Femur (tissue), 1 donor: ENCODE results near the gene PRICKLE2.
"Not testable (repeated sequence)": the region's sequence is repeated elsewhere in the genome, so short reads cannot be mapped to it uniquely, and the experiment has no call there.

Experiments used
- DNase-seq: peaks from one replicate; pipeline ENCODE4 v3.0.0-alpha.2; 2017

The PRICKLE2 gene

DNA sequence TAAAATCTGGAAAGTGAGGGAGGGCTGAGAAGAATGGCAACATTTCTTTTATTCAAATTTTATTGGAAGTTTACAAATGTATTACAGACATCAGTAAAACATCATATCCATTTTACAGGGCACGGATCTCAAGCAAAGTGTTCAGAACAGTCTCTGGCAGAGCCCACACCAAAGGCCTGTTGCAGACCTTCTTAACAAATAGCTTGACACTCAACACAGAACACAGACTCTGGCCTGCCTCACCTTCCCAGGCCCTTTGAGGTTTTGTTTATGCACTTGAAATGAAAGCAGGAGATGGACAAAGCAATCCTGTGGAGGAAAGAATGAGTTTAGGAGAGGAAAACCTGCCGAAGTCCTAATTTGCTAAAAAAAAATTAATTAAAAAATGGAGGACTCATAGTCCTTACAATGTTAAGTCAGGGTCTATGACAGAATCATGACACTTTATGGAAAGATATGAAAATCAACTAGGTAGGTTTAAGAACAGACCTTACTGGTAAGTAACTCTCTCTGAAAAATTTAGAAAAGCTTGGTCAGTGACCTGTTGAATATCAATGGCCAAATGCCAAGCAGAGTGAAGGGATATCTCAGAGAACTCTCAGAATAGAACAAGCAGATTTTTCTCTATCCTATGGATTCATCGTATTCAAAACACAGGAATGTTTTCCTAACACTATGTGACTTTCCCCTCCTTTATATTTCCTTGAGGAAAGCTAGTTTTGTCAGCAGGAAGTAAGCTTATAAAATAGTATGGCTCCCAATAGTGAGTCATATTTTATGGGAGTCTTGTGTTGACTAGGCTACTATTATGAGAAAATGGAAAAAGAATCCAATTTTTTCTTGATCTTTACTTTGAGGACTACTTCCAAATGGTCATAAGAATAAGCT, 131.2 kb downstream of the PRICKLE2 start:
- DNase-seq: no peak

DNA sequence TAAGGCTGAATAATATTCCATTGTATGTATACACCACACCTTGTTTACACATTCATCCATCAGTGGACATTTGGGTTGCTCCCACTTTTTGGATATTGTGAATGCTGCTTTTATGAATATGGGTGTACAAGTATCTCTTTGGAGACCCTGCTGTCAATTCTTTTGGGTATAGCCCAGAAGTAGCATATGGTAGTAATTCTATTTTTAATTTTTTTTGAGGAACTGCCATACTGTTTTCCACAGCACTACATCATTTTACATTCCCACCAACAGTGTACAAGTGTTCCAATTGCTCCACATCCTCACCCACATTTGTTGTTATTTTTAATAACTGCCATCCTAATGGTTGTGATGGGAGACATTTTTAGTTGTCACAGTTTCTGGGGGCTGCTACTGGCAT, 132.1 kb downstream of the PRICKLE2 start:
- DNase-seq: no peak

DNA sequence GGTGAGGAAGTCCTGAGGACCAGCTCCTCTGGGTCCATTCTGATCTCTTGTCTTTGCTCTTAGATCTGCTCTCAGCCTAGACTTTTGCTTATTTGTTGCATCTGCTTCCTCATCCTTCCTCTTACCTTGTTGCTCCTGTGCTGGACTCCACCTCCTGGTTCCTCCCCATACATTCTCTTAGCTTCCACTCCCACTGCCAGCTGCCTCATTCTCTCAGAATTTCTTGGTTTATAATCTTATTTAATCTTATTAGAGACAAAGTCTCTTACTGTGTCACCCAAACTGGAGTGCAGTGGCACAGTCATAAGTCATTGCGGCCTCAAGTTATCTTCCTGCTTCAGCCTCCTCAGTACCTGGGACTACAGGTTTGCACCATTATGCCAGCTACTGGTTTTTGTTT, 133.8 kb downstream of the PRICKLE2 start:
- DNase-seq: no peak

DNA sequence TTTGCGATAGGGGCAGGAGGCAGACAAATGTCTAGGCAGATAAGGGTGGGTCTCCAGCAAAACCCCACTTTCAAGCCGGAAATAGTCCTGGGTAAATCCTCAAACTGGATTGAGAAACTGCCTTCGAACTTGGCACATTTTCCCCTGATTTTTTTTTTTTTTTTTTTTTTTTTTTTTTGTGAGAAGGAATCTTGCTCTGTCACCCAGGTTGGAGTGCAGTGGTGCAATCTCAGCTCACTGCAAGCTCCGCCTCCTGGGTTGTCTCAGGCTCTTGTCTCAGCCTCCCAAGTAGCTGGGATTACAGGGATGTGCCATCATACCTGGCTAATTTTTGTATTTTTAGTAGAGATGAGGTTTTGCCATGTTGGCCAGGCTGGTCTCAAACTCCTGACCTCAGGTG, 135.9 kb downstream of the PRICKLE2 start:
- not testable (repeated sequence) for DNase-seq

DNA sequence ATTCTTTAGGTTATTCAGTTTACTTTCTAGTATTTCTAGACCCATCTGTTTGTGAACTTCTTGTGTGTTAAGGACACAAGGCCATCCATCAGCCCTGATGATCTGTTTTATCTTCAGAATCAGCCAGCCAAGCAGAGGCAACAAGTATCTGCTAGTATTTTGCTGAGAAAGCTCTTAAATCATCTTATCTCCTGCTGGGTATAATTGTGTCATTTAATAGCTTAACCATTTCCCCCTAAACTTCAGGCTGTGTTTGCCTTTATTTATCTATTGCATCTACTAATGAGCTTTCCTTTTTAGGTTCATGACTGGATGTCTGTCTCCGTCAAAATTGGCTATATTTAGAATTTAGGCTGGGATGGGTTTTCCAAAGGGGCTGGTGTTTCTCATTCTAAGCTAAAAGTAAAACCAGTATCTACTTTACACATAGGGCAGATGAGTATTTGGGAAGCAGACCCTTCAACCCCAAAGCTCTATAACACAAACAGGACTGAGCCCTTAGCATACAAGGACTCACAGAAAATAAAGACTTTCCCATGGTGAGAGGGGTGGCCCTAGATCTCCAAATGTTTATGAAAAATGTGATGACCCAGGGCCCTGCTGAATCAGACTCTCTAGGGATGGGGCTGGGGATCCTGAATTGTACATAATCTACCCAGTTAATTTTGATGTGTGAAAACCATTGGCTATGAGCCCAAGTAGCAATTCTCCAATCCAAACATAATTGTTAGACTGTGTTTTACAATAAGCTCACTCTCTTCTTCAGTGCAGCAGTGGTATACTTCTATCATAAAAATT, 136.7 kb downstream of the PRICKLE2 start:
- DNase-seq: no peak

DNA sequence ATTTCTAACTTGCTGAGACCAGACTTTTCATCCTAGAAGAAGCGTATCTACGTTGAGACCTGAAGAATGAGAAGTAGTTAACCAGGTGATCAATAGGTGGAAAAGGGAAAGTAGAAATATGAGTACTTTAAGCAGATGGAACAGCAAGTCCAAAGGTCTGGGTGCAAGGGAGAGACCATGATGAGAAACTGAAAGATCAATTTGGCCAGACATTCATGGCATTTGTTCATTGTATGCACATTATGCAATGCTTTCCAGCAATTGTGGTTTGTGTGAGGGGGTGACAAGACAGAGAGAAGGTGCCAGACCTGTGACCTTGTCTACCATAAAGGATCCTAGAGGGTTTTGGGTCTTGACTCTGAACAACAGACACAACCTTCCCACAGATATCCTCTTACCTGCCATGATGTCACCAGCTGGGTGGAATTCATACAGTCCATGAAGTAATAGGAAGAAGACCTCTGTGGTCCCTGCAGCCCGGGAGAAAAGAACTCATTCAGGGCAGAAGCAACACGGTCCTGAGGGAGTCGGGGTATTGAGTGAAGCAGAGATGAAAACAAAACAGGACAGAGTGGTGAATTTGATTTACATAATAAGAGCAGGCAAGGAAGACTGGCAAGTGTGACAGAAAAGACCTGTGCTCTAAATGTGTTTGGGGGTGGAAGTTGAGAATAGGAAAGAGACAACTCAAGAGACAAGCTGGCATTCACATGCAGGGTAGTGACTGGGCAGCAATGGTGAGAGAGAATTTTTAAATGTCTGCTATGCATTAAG, 138.6 kb downstream of the PRICKLE2 start:
- no peak for DNase-seq

DNA sequence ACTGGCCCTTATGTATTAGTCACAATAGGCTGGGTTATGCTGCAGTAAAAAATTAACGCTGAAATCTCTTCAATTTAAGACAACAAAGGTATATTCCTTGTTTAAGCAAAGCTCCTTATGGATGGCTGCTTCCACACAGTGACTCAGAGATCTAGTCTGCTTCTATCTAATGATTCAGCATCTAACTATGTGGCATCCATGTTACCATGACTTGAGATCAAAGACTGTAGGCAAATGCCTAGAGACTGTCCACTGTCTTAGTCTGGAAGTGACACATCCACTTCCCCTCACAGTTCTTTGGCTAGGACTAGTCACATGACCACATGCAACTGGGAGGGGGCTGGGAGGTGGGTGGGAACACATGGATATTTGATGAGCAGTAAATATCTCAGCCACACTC, 140.6 kb downstream of the PRICKLE2 start:
- no peak for DNase-seq

DNA sequence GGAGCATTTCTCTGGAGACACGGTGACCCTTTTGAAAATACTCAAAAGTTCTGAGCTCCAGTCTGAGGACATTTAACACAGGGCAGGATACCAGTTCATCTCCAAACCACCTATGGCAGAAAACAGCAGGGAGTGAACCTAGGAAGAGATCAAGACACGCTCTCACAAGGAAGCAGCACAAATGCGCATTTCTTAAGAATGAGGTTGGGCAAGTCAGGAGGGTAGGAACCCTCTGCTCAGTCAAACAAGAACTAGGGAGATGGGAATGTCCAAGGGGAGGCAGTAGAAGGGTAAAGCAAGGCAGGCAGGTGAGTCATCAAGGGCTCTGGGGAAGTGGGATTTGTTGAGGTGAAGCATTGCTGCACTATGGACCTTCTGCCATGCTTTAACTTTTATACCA, 141.7 kb downstream of the PRICKLE2 start:
- DNase-seq: no peak

DNA sequence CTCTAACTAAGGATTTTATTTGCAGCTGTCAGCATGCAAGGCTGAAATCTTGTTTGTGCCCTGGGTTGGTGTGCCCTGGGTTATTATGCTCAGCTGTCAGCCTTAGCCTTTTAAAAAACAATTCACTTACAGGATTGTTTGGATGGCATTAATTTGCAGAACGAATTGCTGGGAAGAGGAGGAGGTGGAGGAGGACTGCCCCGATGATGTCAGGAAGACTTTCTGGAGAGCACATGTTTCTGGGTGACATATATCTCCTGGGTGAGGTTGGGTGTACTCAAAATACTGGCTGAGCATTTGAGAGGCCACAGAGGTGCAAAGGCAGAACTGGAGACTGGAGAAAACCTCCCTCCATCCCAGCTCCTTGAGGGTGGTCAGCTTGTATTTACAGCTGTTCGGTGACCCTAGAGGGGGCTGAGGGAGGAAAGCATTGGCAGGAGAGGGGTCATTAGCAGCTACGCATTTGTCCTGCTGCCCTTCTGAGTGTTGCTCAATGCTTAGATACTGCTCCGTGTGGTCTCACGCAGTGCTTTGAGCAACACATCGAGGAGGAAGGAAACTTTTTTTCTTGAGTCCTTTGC, 142.2 kb downstream of the PRICKLE2 start:
- no peak for DNase-seq

DNA sequence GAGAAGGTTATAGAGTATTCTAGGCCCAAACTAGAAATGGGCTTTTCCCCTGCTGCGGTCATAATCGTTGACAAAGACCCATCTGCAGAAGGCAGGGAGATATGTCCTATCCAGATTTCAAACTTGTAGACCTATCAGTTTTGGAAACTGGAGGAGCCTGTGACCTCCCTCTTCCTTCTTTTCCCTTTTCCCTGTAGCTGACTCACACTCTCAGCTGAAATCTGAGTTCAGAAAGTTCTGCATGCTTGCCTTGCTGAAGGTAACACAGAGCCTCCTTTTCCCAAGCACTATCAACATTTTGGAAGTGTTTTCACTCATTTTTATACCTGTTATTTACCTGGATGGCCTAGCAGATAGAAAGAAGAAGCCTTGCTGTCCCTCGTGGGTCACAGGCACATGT, 142.9 kb downstream of the PRICKLE2 start:
- no peak for DNase-seq

DNA sequence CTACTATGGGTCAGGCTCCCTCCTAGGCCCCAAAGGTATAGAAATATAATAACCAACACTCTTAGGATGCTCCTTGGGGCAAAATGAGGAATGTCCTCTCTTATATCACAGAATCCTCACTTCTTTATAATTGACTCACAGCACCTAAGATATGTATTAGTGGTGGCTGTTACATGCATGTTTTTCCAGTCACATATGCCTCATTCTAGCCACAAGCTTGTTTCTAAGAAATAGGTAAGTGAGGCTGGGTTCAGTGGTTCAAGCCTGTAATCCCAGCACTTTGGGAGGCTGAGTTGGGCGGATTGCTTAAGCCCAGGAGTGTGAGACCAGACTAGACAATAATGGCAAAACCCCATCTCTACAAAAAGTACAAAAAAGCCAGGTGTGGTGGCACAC, 144.0 kb downstream of the PRICKLE2 start:
- no peak for DNase-seq

DNA sequence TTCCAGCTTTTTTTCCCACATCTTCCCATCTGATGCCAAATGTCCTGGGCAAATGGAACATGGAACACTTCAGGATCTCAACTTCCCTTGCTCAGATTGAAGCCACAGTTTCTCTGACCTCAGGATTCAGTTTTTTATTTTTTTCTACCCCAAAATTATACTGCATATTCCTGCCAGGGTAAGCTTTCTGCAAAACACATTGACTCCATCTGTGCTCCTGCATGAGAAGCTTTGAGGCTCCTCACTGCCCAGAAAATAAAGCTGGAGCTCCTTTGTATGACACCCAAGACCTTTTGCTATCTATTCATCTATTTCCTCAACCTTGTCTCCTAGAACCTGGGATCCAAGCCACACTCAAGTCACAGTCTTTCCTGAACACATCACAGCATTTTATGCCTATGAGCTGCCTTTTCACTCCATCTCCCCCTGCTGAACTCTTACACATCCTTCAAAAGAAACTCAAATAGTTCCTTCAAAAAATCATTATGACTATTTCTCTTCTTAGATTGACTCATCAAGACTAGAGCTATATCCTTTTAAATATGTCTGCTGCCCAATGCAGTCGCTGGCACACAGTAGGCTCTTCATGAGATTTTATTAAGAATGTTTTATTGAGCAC, 144.5 kb downstream of the PRICKLE2 start:
- DNase-seq: no peak

DNA sequence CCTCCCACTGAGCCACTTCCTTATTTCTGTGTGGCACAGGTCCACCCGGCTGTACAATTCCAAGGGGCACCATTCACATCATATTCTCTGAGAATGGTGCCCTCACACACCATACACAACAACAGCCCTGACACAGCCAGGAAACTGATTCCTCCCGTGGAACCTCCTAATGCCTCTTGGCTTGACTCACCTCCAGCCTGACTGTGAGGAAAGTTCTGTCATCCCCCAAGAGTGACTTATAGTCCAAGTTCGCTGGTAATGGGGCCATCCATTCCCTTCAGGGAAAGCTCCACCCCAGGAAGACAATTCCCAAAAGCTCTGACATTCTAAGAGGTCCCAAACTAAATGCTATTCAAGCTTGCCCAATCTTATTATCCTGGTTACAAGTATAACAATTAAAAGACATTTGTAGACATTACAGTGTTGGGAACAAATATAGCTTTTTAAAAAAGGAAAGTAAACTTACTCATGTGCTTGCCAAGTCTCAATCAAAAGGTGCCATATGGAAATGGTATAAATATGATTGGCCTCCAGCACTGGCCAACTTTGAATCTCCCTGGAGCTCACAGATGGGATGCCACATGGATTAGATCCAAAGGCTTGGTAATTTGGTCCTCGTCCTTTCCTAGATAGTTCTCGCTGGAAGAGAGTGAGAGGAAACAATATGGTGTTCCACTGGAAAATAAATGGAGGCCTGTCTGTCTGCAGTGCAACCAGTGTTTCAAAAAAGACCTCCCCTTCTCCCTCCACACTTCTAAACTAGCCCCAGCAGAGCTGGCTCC, 145.7 kb downstream of the PRICKLE2 start:
- DNase-seq: no peak

DNA sequence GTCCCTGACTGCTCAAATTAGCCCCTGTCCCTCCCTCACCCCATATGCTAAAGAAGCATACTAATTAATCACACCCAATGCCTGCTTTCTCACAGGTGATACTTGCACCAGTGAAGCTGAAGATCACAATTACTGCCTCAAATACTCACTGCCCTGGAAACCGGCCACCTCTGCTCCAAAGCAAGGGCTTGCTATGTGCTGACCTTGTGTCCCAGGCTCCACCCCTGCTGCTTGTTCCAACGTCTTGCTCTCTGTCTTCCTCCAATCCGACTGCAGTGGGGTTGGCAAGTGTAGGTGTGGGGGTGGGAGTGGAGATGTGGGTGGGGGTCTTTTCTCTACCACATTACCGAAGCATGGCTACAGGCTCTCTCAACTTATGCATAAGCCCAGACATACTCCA, 146.3 kb downstream of the PRICKLE2 start:
- no peak for DNase-seq

DNA sequence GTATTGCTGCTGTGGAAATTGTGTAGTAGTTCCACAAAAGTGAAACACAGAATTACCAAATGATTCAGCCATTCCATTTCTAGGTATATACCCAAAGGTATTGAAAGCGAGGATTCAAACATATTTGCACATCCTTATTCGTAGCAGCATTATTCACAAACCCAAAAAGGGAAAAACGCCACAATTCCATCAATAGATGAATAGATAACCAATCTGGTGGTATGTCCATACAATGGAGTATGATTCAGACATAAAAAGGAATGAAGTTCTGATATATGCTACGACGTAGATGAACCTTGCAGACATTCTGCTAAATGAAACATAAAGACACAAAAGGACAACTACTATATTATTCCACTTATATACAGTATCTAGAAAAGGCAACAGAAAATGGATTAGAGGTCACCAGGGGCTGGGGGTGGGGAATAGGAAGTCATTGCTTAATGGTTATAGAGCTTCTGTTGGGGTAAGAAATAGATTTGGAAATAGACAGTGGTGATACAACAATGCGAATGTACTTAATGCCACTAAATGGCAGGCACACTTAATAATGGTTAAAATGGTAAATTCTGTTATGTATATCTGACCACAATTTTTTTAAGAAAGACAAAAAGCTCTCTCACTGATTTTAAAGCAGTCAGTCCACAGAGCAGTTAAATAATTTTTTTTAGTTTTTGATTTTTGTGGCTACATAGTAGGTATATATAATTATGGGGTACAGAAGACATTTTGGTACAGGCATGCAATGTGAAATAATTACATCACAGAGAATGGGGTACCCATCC, 150.2 kb downstream of the PRICKLE2 start:
- DNase-seq: no peak

DNA sequence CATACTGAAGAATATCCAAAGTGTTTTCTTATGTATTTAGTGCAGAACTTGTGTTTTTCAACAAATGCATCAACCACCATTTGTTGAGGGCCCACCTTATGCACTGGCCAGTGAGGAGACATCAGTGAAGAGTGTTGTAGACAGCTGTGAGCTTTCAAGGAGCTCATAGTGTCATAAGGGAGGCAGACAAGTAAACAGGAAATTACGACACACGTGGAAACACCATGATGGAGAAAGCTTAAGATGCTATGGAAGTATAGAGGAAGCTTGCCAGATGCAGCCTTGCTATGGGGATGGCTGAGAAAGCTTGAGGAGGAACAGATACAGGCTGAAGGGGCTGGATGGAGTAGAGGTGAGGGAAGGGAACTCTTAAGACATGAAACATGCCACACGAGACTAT, 151.2 kb downstream of the PRICKLE2 start:
- no peak for DNase-seq

DNA sequence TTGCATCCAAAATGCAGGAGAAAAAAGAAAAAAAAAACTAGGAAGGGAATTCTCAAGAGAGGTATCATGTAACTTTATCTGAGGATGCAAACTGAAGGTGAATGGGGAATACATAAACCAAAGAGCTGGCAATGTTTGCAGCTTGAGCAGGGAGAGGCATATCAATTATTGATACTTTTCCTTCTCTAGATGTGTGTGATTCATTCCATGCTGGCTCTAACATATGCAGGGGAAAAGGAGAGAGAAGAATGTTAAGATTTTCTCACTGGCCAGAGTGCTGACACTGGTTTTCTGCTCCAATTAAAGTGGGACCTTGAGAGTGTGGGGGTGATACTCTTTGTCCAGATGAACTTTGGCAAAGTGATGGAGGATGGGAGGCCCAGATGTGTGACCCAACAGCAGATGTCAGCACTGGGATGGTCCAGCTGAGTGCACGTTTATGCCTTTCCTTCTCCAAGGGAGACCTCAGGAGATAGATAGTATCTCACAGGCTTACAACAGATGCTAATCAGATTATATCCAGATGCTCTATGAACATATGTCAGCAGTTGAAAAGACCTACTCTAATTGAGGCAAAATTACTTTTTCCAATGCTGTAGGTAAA, 152.0 kb downstream of the PRICKLE2 start:
- peak; percentile 86 for DNase-seq

DNA sequence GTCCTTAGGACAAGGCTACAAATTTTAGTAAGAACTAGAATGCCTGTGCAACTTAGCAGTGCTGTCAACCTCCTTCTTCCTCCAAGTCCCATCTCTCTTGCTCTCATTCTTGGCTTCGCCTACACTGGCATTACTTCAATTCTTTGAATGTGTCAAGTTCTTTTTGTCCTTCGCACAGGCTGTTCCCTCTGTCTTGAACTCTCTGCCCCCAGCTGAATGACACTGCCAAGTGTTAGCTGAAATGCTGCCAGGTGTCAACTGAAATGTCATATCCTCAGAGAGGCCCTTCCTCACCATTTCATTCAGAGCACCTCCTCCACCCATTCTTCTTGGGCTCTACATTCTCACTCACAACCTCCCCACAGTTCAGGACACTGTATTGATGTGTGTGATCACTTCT, 153.1 kb downstream of the PRICKLE2 start:
- DNase-seq: no peak

DNA sequence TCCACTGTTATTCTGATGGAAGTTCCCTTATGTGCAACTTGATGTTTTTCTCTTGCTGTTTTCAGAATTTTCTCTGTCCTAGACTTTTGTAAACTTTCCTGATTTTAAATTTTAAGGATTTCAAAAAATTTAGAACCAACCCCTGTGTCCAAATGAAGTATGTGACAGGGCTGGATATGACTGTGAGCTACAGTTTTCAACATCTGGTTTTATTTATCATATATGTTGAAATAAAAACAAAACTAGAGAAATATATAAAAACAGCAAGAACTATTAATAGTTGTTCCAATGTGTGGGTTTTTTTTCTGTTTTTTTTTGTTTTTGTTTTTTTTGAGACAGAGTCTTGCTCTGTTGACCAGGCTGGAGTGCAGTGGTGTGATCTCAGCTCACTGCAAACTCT, 154.6 kb downstream of the PRICKLE2 start:
- no peak for DNase-seq
